ENCODE data around the gene PUM1.

DNA sequence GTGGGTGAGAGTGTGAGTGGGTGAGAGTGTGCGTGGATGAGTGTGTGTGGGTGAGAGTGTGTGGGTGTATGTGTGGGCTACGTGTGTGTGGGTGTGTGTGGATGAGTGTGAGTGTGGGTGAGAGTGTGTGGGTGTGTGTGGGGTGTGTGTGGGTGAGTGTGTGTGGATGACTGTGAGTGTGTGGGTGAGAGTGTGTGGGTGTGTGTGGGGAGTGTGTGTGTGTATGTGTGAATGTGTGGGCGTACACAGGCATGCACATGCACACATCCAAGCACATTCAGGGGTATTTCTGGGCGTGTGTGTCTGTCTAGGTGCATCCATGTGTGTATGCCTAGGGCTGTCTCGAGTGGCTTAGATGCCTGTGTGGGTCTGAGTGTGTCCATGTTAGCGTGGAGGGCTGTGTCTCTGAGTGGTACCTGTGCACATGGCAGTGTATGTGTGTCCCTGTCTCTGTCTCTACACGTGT lies 171.0 kb downstream of the PUM1 start:
- TF ChIP-seq, protein P1, sequence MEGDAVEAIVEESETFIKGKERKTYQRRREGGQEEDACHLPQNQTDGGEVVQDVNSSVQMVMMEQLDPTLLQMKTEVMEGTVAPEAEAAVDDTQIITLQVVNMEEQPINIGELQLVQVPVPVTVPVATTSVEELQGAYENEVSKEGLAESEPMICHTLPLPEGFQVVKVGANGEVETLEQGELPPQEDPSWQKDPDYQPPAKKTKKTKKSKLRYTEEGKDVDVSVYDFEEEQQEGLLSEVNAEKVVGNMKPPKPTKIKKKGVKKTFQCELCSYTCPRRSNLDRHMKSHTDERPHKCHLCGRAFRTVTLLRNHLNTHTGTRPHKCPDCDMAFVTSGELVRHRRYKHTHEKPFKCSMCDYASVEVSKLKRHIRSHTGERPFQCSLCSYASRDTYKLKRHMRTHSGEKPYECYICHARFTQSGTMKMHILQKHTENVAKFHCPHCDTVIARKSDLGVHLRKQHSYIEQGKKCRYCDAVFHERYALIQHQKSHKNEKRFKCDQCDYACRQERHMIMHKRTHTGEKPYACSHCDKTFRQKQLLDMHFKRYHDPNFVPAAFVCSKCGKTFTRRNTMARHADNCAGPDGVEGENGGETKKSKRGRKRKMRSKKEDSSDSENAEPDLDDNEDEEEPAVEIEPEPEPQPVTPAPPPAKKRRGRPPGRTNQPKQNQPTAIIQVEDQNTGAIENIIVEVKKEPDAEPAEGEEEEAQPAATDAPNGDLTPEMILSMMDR (IDR thresholded peaks at IDR 0.05): no peak
- TF ChIP-seq ZFX (IDR thresholded peaks at IDR 0.05; ENCODE audit: borderline replicate concordance): no peak

Measured in 22Rv1 (cell line).